Parathyroid adenoma (tissue), 2 donors: ENCODE data around the gene CCSER1.

Source experiments
- H2AFZ ChIP-seq: fragments of 300-600 bp; sonication (generic); one replicate; pipeline ENCODE4 v1.7.0; 2017; ENCODE audit warnings: antibody characterized with exemption, mild to moderate bottlenecking
- H3K27ac ChIP-seq: fragments of 300-600 bp; sonication (generic); one replicate; pipeline ENCODE4 v1.7.0; 2017
- H3K27me3 ChIP-seq: fragments of 300-600 bp; sonication (generic); one replicate; pipeline ENCODE4 v1.7.0; 2017; ENCODE audit warnings: low read length; ENCODE audit not compliant: control insufficient read depth, insufficient read depth
- H3K36me3 ChIP-seq: fragments of 300-600 bp; sonication (generic); one replicate; pipeline ENCODE4 v1.7.0; 2017; ENCODE audit warnings: low read length; ENCODE audit not compliant: control insufficient read depth, insufficient read depth
- H3K4me1 ChIP-seq: fragments of 300-600 bp; sonication (generic); one replicate; pipeline ENCODE4 v1.7.0; 2017; ENCODE audit warnings: control low read depth
- H3K4me2 ChIP-seq: fragments of 300-600 bp; sonication (generic); one replicate; pipeline ENCODE4 v1.7.0; 2017; ENCODE audit warnings: low read length
- H3K4me3 ChIP-seq: fragments of 300-600 bp; sonication (generic); one replicate; pipeline ENCODE4 v1.7.0; 2017; ENCODE audit warnings: low read depth, low read length
- H3K79me2 ChIP-seq: fragments of 300-600 bp; sonication (generic); one replicate; pipeline ENCODE4 v1.7.0; 2017; ENCODE audit warnings: control low read depth
- H3K9ac ChIP-seq: fragments of 300-600 bp; sonication (generic); one replicate; pipeline ENCODE4 v1.7.0; 2017; ENCODE audit warnings: mild to moderate bottlenecking
- H3K9me3 ChIP-seq: fragments of 300-600 bp; sonication (generic); one replicate; pipeline ENCODE4 v1.7.0; 2017; ENCODE audit warnings: low read length; ENCODE audit not compliant: control insufficient read depth
- TF ChIP-seq, protein P1 (sequence below): fragments of 300-600 bp; sonication (generic); IDR thresholded peaks from one replicate; pipeline ENCODE4 v1.7.0; 2017; ENCODE audit warnings: antibody characterized with exemption, mild to moderate bottlenecking
- donor health status: primary hyperparathyroidism.

Gene CCSER1

GRCh38 chr4:91228659-91229058, 1101.5 kb downstream of the CCSER1 start:
- no peak overlapping the region for H2AFZ ChIP-seq
- no peak overlapping the region for H3K4me3 ChIP-seq
- H3K79me2 ChIP-seq, result no peaks in the 10 kb centered on the region
- H3K9me3 ChIP-seq, result no peaks in the 10 kb centered on the region
- H3K9ac ChIP-seq, result no peak overlapping the region
- H3K36me3 ChIP-seq, result no peaks in the 10 kb centered on the region
- H3K27me3 ChIP-seq, result no peaks in the 10 kb centered on the region
- TF ChIP-seq, protein P1, sequence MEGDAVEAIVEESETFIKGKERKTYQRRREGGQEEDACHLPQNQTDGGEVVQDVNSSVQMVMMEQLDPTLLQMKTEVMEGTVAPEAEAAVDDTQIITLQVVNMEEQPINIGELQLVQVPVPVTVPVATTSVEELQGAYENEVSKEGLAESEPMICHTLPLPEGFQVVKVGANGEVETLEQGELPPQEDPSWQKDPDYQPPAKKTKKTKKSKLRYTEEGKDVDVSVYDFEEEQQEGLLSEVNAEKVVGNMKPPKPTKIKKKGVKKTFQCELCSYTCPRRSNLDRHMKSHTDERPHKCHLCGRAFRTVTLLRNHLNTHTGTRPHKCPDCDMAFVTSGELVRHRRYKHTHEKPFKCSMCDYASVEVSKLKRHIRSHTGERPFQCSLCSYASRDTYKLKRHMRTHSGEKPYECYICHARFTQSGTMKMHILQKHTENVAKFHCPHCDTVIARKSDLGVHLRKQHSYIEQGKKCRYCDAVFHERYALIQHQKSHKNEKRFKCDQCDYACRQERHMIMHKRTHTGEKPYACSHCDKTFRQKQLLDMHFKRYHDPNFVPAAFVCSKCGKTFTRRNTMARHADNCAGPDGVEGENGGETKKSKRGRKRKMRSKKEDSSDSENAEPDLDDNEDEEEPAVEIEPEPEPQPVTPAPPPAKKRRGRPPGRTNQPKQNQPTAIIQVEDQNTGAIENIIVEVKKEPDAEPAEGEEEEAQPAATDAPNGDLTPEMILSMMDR, result no peak
- H3K4me2 ChIP-seq, result no peak overlapping the region
- no peak overlapping the region for H3K27ac ChIP-seq
- no peaks in the 10 kb centered on the region for H3K4me1 ChIP-seq

DNA sequence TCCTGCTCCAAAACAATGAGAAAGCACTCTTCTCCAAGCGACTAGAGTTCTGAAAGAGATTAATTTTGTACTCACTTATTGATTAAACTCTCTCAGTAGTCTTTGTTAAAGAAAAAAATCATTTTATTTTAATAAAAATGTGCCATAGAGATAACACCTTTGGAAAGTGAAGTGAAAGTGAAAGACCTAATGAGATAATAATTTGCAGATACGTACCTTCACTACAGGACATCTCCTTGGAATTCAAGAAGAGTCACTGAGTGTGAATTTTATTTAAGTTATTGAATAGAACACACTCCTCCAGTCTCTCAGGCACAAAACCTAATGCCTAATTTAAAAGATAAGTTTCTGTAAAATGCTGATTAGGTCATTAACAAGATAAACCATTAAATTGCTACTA, 1106.0 kb downstream of the CCSER1 start:
- TF ChIP-seq, protein P1, result no peak
- H3K4me3 ChIP-seq, result no peak overlapping the region
- H3K9ac ChIP-seq, result no peak overlapping the region
- no peaks in the 10 kb centered on the region for H3K9me3 ChIP-seq
- H3K79me2 ChIP-seq, result no peaks in the 10 kb centered on the region
- H3K4me1 ChIP-seq, result no peaks in the 10 kb centered on the region
- no peaks in the 10 kb centered on the region for H3K36me3 ChIP-seq
- no peaks in the 10 kb centered on the region for H3K27me3 ChIP-seq
- H3K27ac ChIP-seq, result no peak overlapping the region
- no peak overlapping the region for H2AFZ ChIP-seq
- no peak overlapping the region for H3K4me2 ChIP-seq

GRCh38 chr4:91243132-91243531, 1115.9 kb downstream of the CCSER1 start:
- no peaks in the 10 kb centered on the region for H3K27me3 ChIP-seq
- no peaks in the 10 kb centered on the region for H3K79me2 ChIP-seq
- no peaks in the 10 kb centered on the region for H3K36me3 ChIP-seq
- no peak overlapping the region for H3K4me3 ChIP-seq
- no peaks in the 10 kb centered on the region for H3K4me1 ChIP-seq
- no peak overlapping the region for H3K27ac ChIP-seq
- TF ChIP-seq, protein P1, result no peak
- H3K4me2 ChIP-seq, result no peak overlapping the region
- no peaks in the 10 kb centered on the region for H3K9me3 ChIP-seq
- H2AFZ ChIP-seq, result no peak overlapping the region
- no peak overlapping the region for H3K9ac ChIP-seq

DNA sequence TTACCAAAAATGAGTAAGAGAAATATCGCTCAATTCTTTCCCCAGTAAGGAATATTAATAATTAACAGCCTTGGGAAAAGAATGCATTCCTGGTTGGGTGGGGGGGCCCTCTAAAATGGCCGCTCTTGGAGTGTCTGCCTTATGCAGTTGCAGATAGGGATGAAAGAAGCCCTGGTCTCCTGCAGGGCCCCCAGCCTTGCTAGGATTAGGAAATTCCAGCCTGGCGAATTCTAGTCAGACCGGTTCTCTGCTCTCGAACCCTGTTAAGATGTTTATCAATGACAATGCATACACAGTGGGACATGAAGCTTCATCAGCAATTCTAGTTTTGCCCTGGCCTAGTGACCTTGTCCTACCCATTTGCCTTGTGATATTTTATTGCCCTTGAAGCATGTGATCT, 1128.8 kb downstream of the CCSER1 start:
- H3K27ac ChIP-seq, result no peak overlapping the region
- H3K9ac ChIP-seq, result no peak overlapping the region
- TF ChIP-seq, protein P1, result no peak
- H3K36me3 ChIP-seq, result no peaks in the 10 kb centered on the region
- H2AFZ ChIP-seq, result no peak overlapping the region
- no peaks in the 10 kb centered on the region for H3K79me2 ChIP-seq
- no peaks in the 10 kb centered on the region for H3K9me3 ChIP-seq
- no peaks in the 10 kb centered on the region for H3K4me1 ChIP-seq
- H3K4me2 ChIP-seq, result no peak overlapping the region
- no peaks in the 10 kb centered on the region for H3K27me3 ChIP-seq
- H3K4me3 ChIP-seq, result no peak overlapping the region

DNA sequence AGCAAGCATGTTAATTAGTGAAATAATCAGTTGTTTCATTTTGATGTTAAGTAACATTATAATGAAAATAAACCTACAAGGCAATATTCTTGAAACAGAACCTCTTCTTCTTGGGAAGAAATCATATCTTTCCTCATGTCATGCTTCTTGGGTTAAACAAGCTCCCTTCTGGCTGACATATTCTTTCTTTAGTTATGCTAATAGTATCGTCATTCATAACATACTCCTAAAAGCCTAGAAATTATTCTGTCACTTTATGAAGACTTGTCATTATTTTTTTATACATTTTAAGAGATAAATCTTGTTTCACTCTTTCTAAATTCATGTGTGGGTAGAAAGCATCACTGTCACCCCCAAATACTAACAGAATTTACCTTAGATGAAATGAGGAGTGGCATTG, 1129.6 kb downstream of the CCSER1 start:
- TF ChIP-seq, protein P1, result no peak
- no peaks in the 10 kb centered on the region for H3K36me3 ChIP-seq

More for the DNA sequence above, 1129.6 kb downstream of the CCSER1 start:
- Histone ChIP-seq H3K9ac (no peak overlapping the region), H3K27me3 (no peaks in the 10 kb centered on the region), H3K4me1 (no peaks in the 10 kb centered on the region), H2AFZ (no peak overlapping the region), H3K79me2 (no peaks in the 10 kb centered on the region), H3K27ac (no peak overlapping the region), H3K9me3 (no peaks in the 10 kb centered on the region), H3K4me3 (no peak overlapping the region), H3K4me2 (no peak overlapping the region)
